SK-N-SH (cell line): ENCODE measurements around the gene NHS.

Source experiments
- JUND ChIP-seq: IDR thresholded peaks from 2 replicates; pipeline ENCODE4 v1.4.0; 2012
- RCOR1 ChIP-seq: fragments of 150-350 bp; IDR thresholded peaks from 2 replicates; pipeline ENCODE4 v1.6.1; 2017; ENCODE audit warnings: antibody characterized with exemption, low read length

- TF ChIP-seq JUND: no peak
- TF ChIP-seq RCOR1: no peak
Observed at GRCh38 chrX:17707731-17708130, 332.7 kb downstream of the NHS start.
